Activated CD8-positive, alpha-beta memory T cell treated with anti-CD3 and anti-CD28 coated beads, Interleukin-2, amount 50 U/mL, for 1 hour (primary cell): ENCODE results near the gene AFF1.

Experiments
- DNase-seq: peaks from one replicate; pipeline ENCODE4 v3.0.0-alpha.2; 2020; ENCODE audit errors: extremely low read depth

The AFF1 gene

DNA sequence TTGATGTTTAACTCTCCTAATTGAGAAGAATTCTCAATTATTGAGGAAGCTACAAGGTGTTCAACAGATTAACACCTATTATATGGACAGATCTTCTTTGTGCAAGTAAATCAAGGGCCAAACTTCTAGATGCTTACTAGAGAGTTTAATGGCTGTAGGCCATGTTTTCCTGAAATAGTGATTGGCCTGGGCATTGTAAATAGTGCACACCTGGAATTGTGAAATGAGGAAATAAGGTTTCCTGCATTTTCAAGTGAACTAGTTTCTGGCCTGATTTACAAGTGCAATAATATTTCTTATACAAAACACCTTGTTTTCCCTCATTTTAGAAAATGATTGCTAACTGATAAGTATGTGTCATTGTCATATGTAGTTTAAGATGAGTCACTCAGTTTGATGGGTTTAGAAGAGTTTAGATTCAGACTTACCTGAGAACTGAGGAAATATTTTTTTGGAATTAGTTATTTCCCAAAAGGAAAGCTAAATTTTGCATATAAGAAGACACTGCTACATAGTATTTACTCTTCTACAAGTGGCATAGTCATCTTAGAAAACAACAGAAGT lies 21.2 kb downstream of the AFF1 start:
- no peak for DNase-seq

DNA sequence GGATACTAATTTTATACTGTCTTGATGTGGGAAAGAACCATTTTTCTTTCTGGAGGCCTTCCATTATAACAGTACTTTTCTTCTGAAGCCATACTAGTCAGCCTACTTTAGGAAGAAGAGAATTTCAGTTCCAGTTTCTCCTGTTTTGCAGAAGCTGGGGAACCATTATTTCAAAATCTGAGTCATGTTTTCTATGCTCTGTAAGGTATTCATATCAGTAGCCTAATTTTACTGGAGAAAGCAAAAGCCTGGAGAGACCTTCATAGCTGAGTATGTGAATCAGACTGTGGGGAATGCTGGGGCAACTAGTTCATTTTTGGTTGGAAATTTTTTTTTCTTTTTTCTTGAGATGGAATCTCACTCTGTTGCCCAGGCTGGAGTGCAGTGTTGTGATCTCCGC lies 22.4 kb downstream of the AFF1 start:
- no peak for DNase-seq

- DNase-seq = no peak
Measured at GRCh38 chr4:86959588-86960500, 25.0 kb downstream of the AFF1 start.

DNA sequence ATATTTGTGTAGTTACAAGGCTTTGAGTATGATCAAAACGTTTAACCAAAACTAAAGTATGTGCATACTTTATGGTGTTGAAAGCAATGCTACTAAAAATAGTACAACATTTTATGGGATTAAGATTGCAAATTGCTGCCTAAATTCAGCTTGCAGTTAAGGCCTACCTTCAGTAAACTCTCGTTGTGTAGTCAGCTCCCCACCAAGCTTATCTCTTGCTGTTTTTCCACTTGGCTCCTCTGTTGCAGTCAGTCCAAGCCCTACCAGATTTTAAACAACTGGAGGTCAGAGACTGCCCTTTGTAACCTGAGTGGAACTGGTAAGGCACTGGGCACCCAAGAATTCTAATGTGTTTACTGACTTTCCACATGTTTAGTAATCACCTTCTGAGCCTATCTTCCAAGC lies 25.7 kb downstream of the AFF1 start:
- no peak for DNase-seq

DNA sequence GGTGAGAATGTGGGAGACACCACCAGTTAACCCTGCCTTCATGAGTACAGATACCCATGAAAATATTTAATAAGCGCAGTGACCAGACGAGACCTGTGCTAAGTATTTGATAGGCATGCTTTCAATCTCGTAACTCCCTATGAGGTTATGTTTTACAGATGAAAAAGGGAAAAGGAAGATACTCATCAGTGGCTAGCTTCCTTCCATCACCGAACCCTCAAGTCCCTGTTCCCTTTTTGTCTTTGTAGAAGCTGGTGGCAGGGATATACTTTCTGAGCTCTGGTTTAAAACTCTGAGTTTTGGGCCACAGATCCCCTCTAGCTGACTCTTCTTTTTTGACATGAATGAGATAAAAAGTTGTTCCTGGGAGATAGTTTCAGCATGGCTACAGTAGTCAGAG lies 26.3 kb downstream of the AFF1 start:
- DNase-seq = no peak

- no peak for DNase-seq
Measured at GRCh38 chr4:86961605-86962295, 26.9 kb downstream of the AFF1 start.

DNA sequence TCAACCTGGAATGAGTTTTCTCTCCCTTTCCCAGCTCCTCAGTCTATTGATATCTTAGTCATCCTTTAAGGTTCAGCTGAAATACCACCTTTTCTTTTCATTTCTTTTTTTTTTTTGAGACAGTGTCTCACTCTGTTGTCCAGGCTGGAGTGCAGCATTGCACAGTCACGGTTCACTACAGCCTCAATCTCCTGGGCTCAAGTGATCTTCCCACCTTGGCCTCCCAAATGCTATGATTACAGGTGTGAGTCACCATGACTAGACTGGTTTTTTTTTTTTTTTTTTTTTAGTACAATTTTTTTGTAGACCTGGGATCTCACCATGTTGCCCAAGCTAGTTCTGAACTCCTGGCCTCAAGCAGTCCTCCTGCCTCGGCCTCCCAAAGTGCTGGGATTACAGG lies 28.9 kb downstream of the AFF1 start:
- DNase-seq = no peak

- no peak for DNase-seq
Measured at GRCh38 chr4:86965019-86965976, 30.5 kb downstream of the AFF1 start.

DNA sequence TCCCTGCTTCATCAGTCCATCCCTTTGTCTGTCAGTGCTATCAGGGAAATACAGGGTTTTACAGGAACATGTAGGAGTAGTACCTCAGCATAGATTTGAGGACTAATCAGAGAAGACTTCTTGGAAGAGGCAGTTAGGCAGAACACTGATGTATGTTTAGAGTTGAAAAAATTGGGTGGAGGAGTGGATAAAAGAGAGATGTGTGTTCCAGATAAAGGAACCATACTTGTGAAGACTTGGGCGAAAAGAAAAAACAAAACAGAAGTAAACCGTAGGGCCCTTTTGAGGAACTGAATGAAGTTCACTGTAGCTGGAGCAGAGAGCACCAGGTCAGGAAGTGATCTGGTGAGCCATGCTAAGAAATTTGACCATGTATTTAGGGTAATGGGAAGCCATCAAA lies 32.3 kb downstream of the AFF1 start:
- DNase-seq = no peak

DNA sequence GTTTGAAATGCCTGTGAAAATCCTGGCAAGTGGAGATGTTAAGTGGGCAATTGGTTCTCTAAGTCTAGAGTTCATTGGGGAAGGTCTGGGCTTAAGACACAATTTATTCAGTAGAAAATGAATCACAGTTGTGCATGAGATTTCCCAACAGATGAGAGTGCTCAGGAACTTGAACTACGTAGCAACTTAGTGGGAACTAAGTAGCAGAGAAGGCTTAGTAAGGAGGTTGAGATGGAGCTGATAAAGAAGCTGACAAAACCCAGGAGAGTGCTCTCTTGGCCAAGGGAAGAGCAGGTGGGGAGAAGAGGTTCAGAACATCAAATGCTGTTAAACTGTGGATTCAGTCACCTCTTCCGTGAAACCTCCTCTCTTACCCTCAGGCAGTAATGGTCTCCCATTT lies 33.0 kb downstream of the AFF1 start:
- no peak for DNase-seq

- no peak for DNase-seq
Measured at GRCh38 chr4:86968547-86968946, 33.7 kb downstream of the AFF1 start.

DNA sequence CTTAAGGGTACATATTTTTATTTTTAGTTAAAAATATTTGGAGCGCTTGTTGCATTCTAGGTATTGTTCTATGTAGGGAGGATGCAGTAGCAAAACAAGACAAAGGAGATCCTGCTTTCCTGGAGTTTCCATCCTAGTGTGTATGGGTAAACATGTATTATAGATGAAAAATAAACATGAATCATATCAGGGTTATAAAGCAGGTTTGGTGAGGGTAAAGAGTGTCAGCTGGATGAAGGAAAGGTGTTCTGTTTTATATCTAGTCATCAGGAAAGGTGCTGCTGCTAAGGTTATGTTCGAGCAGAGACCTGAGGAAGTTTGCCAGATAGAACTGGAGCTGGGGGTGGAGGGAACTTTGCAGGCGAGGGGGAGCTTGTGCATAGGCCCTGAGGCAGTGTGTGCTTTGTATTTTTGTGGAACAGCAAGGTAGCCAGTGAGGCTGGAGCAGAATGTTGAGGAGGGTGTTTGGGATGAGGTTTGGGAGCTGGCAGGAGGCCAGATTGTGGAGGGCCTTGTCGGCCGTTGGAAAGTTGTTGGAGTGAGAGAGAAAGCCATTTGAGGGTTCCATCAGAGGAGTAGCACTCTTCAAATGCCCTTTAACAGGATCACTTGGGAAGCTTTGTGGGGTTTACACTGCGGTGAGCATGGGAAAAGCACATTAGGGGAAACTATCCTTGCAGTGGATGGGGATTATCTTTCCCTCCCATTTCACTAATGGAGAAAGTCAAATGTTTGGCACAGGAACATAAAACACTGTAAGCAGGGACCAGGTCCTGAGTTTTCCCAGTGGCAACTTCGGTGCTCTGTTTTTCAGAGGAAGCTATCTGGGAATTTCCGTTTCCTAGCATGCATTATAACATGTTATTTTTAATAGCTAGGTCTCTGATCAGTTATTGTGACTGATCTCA lies 35.9 kb downstream of the AFF1 start:
- no peak for DNase-seq

DNA sequence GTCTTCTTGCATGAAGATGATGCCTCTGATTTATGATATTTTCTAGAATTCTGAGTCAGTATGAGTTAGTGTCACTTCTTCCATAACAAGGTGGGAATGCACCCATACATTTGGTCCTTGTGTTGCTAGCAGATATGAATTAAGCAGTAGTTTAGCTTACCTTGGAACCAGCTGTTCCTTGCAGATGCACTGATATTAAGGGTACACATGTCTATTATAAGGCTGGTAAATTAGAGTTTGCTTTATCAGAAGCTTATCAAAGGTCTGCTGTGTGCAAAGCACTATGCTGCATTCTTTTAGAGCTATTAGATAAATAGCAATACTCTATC lies 36.5 kb downstream of the AFF1 start:
- DNase-seq = no peak

DNA sequence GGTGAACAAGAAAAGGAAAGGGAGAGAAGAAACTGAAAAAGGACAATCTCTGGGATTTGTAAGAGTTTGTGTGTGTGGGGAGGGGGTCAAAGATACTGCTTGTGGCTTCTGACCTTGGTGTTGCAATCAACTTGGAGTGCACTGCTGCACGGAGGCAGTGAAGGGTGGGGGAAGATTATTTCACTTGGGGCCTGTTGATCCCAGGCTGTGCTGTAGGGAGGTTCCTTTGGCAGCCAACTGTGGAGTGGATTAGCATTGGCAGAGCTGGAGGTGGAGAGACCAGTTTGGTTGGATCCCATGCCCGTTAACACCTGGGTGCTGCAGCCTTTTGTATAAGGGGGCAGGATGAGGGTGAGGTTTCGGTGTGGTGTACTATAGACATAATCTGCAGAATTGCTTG lies 38.2 kb downstream of the AFF1 start:
- no peak for DNase-seq

GRCh38 chr4:86973668-86974067 lies 38.9 kb downstream of the AFF1 start:
- DNase-seq = no peak

DNA sequence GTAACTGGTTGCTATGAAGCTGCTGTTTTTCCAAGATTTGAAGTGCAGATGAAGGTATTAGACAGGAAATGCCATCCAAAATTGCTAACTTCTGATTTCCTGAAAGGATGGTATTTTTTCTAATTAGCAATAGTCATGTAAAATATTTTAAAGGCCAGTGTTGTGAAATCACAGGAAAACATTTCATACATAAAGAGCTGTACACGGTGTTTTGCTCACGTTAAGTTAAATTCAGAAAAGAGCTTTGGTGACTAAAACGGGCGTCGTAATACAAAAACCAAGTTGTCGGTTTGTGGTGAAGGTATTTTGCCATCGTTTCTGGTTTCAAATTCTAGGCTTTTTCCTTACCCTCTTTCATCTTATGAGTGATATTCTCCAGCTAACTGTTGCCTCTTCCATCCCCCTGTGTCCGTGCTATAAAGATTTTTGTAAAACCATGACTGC lies 39.8 kb downstream of the AFF1 start:
- no peak for DNase-seq

GRCh38 chr4:86975927-86976326 lies 41.1 kb downstream of the AFF1 start:
- no peak for DNase-seq

GRCh38 chr4:86976801-86977485 lies 42.1 kb downstream of the AFF1 start:
- no peak for DNase-seq

DNA sequence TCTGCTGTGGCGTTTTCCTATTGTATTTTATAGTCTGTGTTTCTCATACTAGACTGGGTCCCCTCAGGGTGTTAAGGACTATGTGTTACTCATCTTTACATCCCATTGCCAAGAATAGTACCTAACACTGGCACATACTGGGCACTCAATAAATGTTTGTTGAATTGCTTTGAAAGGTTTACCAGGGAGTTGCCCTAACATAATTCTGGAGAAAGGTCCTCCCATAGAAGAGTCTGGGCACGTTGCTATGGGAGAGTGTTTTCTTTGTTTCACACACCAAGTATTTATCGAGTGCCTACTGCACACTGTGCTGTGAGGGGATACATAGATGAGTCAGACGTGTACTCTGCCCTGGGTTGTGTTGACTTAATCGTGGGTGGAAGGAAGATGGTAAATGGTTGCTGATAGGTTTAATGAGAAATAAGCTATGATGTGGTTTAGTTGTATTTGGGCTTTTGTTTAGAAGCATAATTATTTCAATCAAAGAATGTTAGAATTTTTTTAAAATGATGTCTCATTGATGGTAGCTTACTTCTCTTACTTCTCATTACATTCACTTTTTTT lies 42.9 kb downstream of the AFF1 start:
- no peak for DNase-seq

DNA sequence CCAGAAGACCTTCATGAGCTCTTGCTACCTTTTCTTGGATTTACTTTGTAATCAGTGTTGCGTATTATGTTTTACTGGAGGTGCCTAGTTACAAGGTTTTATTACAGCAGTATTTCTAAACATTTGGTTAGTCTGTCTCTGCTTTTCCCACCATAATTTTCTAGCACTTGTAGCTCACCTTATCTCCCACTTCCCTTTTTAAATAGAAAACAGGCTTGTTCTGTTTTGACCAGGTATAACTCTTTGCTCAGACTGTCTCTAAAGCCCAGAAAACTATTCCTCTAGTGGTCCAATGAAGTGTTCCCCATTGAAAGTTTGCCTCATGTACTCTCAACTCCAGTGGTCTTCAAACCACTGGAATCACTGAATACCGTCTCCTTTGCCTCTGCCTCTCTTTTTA lies 43.9 kb downstream of the AFF1 start:
- no peak for DNase-seq
